Measurements from ENCODE around the gene LRP8. TPM values are rescaled to one million over a fixed set of nuclear protein-coding genes. Genes with fewer than 3 reads are reported as not detected.

LRP8 gene
- total and polyA plus RNA-seq, 9 of the 15 experiments (the other 6 are each of a cell fraction or from before 2014, with no cell fraction given) = 7.1 to 56.1 (median 31.3) TPM

DNA sequence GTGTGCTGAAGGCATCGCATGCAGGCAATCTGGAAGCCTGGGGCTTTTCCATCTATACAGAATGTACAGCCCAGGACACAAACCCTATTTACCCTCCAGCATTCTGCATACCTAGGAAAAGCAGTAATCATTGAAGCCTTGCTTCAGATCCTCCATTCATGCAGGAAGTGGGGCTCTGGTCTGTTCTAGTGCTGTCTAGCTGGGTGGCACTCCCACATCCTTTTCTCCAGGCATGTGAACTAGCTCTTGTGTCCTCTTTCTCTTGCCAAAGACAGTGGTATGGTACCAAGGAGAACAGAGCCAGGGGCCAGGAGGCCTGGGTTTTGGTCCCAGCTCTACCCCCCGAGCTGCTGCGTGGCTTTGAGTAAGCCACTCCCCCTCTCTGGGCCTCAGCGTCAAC, 21.7 kb downstream of the LRP8 start (continued):
- no peak for TF ChIP-seq SRF (CRISPR knock-in tag; IDR thresholded peaks at IDR 0.05)

DNA sequence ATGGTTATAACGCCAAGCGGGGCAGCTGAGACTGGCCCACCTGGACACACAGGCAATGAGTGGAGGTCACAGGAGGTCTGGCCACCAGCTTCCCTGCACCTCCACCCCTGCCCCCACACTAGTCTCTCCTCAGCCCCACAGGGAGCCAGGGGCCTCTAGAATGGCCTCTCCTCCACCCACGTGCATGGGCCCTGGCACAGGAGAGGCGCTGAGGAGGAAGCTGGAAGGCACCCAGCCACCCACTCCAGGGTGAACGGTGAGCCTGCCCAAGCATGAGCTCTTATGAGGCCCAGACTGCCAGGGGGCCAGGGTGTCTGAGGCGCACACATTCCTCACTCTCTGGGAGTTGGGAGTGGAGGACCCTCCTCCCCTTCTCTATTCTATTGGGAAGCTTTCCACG, 22.2 kb downstream of the LRP8 start:
- Histone ChIP-seq H3K9me1 (ENCODE audit: control insufficient read depth, insufficient read depth, low read length) (peaks cover 6% of the 10 kb centered on the region), H3K27me3 (ENCODE audit: control insufficient read depth in 2 of 2, insufficient read depth in 2 of 2, low read length in 2 of 2) (no peaks in the 10 kb centered on the region), H3K27ac (ENCODE audit: extremely low read depth, low read depth, low read length) (no peak overlapping the region), H3K9ac (ENCODE audit: insufficient read depth in 1 of 2, low read depth in 2 of 2, low read length in 2 of 2) (peak overlapping the region in 1 of 2 experiments; percentile 22; a peak in 1 of 4 replicates), H3K79me2 (ENCODE audit: control insufficient read depth, insufficient read depth, low read length) (peaks cover 15% of the 10 kb centered on the region), H3K4me1 (replicated peaks in 1 of 2; ENCODE audit: control insufficient read depth in 2 of 2, insufficient read depth in 2 of 2, low read length in 2 of 2) (peaks cover 0 to 13% of the 10 kb centered on the region in 2 experiments; a peak in 2 of 5 replicates), H4K20me1 (replicated peaks; ENCODE audit: control insufficient read depth, insufficient read depth, low read length) (peaks cover 10% of the 10 kb centered on the region), H3K4me3 (no peak overlapping the region), H3K36me3 (ENCODE audit: control insufficient read depth, insufficient read depth, low read length) (peaks cover 32% of the 10 kb centered on the region; the same call in 2 of the 3 replicates), H3K4me2 (ENCODE audit: insufficient read depth, low read length) (no peak overlapping the region), H2AFZ (ENCODE audit: low read depth, low read length) (no peak overlapping the region), H3K9me3 (replicated peaks; ENCODE audit: control insufficient read depth, insufficient read depth, low read depth, low read length) (no peaks in the 10 kb centered on the region)
- FAIRE-seq = no peak
- intact Hi-C loops (cut with micrococcal nuclease) (no loop called here), in situ Hi-C loops (cut with MboI) (no loop called here)
- ATAC-seq = no peak
- POLR2A ChIA-PET = interaction anchor here (1.0 to 1.3 kb wide), 3 partner anchors 10 to 13 kb away, joined by 3 to 4 read pairs (median 4); no protein-coding TSS in a partner anchor
- DNase-seq (ENCODE audit: extremely low read depth in 1 of 4, low spot score in 3 of 4) = no peak
- no TSS peak for BruUV-seq (replicated peaks)
- CTCF ChIA-PET (ENCODE audit: low intra/inter-chr PET ratio) = no interaction called here
- WGBS (ENCODE audit: insufficient coverage, low coverage, missing lambda C conversion rate) = 83% methylated on average over 6 of the region's 7 CpGs
- TF ChIP-seq MIER1 (IDR thresholded peaks at IDR 0.05; ENCODE audit: low read depth) (no peak), ZNF280B (CRISPR knock-in tag; IDR thresholded peaks at IDR 0.05) (no peak), ELF1 (tag; IDR thresholded peaks at IDR 0.05) (no peak), ZNF785 (CRISPR knock-in tag; IDR thresholded peaks at IDR 0.05) (no peak), GABPA (tag; conservative IDR thresholded peaks at IDR 0.05; ENCODE audit: low read depth) (no peak), SRSF1 (IDR thresholded peaks at IDR 0.05; ENCODE audit: low read depth, low read length) (no peak), BRCA1 (IDR thresholded peaks at IDR 0.05) (no peak), BRCA1 (CRISPR knock-in tag; IDR thresholded peaks at IDR 0.05) (no peak), MYC (IDR thresholded peaks at IDR 0.05; ENCODE audit: low read depth, low read length) (no peak), MYC (CRISPR knock-in tag; IDR thresholded peaks at IDR 0.05; ENCODE audit: borderline replicate concordance, low read depth) (no peak), KAT7 (CRISPR knock-in tag; IDR thresholded peaks at IDR 0.05; ENCODE audit: borderline replicate concordance) (no peak), ZNF239 (CRISPR knock-in tag; IDR thresholded peaks at IDR 0.05) (no peak), SETDB1 (IDR thresholded peaks at IDR 0.05; ENCODE audit: low read length) (no peak), IRF9 (tag; IDR thresholded peaks at IDR 0.05) (no peak), POLR2A (conservative IDR thresholded peaks at IDR 0.05) (no peak), POLR2G (IDR thresholded peaks at IDR 0.05; ENCODE audit: low read depth, low read length) (no peak), ESRRA (IDR thresholded peaks at IDR 0.05; ENCODE audit: borderline replicate concordance, low read depth) (no peak), BRD9 (IDR thresholded peaks at IDR 0.05; ENCODE audit: low read depth, partially characterized antibody) (no peak), ZNF212 (CRISPR knock-in tag; IDR thresholded peaks at IDR 0.05) (no peak)
- TF ChIP-seq, protein P1, sequence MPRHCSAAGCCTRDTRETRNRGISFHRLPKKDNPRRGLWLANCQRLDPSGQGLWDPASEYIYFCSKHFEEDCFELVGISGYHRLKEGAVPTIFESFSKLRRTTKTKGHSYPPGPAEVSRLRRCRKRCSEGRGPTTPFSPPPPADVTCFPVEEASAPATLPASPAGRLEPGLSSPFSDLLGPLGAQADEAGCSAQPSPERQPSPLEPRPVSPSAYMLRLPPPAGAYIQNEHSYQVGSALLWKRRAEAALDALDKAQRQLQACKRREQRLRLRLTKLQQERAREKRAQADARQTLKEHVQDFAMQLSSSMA (CRISPR knock-in tag; IDR thresholded peaks at IDR 0.05) = no peak

Measured in K562 (cell line).